SU-DHL-6 (cell line): ENCODE measurements around the gene PSMC3IP.
A peak's percentile ranks its signal among the peaks of the same experiment; 100 is the strongest.

Source experiments
- H2AFZ ChIP-seq: fragments of 200-600 bp; sonication (generic); 2 replicates; pipeline ENCODE4 v1.6.1; 2014; ENCODE audit warnings: low read depth, mild to moderate bottlenecking, moderate library complexity, mixed read lengths, antibody characterized with exemption, low read length; ENCODE audit not compliant: severe bottlenecking
- H3F3A ChIP-seq: fragments of 200-600 bp; shearing (Covaris generic); 2 replicates; pipeline ENCODE4 v1.6.0; 2016; ENCODE audit warnings: antibody characterized with exemption, mild to moderate bottlenecking; ENCODE audit not compliant: insufficient read depth
- H3K27ac ChIP-seq: fragments of 200-600 bp; sonication (generic); 2 replicates; pipeline ENCODE4 v1.5.1; 2016; ENCODE audit warnings: low read depth, mild to moderate bottlenecking, low read length, moderate library complexity, mixed read lengths
- H3K27me3 ChIP-seq: fragments of 200-600 bp; sonication (generic), shearing (Covaris generic); 2 replicates; pipeline ENCODE4 v1.6.0; 2014; ENCODE audit warnings: mild to moderate bottlenecking, low read length
- H3K36me3 ChIP-seq: fragments of 200-600 bp; sonication (generic); 2 replicates; pipeline ENCODE4 v1.6.1; 2014; ENCODE audit warnings: mild to moderate bottlenecking, low read length, mixed read lengths
- H3K4me2 ChIP-seq: fragments of 300-600, 200-600 bp; shearing (Covaris generic), sonication (generic); 2 replicates; pipeline ENCODE4 v1.6.0; 2014; ENCODE audit warnings: low read length, low read depth, mild to moderate bottlenecking; ENCODE audit not compliant: poor library complexity, severe bottlenecking
- H3K4me3 ChIP-seq: fragments of 200-600 bp; sonication (generic); 2 replicates; pipeline ENCODE4 v1.5.1; 2014; ENCODE audit warnings: antibody characterized with exemption, low read length, mild to moderate bottlenecking, mixed read lengths; ENCODE audit not compliant: insufficient read depth, poor library complexity, severe bottlenecking
- H3K79me2 ChIP-seq: fragments of 200-600 bp; sonication (generic); 2 replicates; pipeline ENCODE4 v1.6.1; 2014; ENCODE audit warnings: mild to moderate bottlenecking, low read length, moderate library complexity; ENCODE audit not compliant: insufficient read depth
- H3K9ac ChIP-seq: fragments of 200-600 bp; sonication (generic); 2 replicates; pipeline ENCODE4 v1.7.0; 2014; ENCODE audit warnings: mild to moderate bottlenecking, low read length
- H3K9me2 ChIP-seq: fragments of 200-600 bp; sonication (generic); replicated peaks from 2 replicates; pipeline ENCODE4 v1.6.1; 2014; ENCODE audit warnings: low read length; ENCODE audit not compliant: insufficient read depth
- H3K9me3 ChIP-seq: fragments of 200-600 bp; sonication (generic); 2 replicates; pipeline ENCODE4 v1.6.1; 2014; ENCODE audit warnings: low read length, mixed read lengths; ENCODE audit not compliant: insufficient read depth
- H4K20me1 ChIP-seq: fragments of 200-600 bp; sonication (generic); 2 replicates; pipeline ENCODE4 v1.6.1; 2014; ENCODE audit warnings: low read depth, mild to moderate bottlenecking, antibody characterized with exemption, low read length, moderate library complexity, mixed read lengths
- CTCF ChIP-seq: fragments of 200-600 bp; sonication (generic); IDR thresholded peaks from one replicate; pipeline ENCODE4 v1.5.1; 2017; ENCODE audit warnings: antibody characterized with exemption, mild to moderate bottlenecking, low read length, moderate library complexity; ENCODE audit not compliant: insufficient read depth, poor library complexity, severe bottlenecking
- EZH2phosphoT487 ChIP-seq: fragments of 200-600 bp; sonication (generic), shearing (Covaris generic); conservative IDR thresholded peaks from 2 replicates; pipeline ENCODE4 v1.6.1; 2018; ENCODE audit warnings: mild to moderate bottlenecking, antibody characterized with exemption, low read length, moderate library complexity, mixed read lengths

PSMC3IP gene

GRCh38 chr17:42536048-42536371, 41.5 kb downstream of the PSMC3IP start, which contains the start of gene NAGLU:
Gene NAGLU, plus strand, starts transcription at chr17:42536241. Its CDS starts 32 bp downstream, at chr17:42536273.
- Histone ChIP-seq H4K20me1 (no peaks in the 10 kb centered on the region), H3K36me3 (no peaks in the 10 kb centered on the region), H3K27ac (peak within 1 kb of the TSS; percentile 64), H2AFZ (peak within 1 kb of the TSS; percentile 58), H3F3A (peaks cover 26% of the 10 kb centered on the region), H3K27me3 (no peaks in the 10 kb centered on the region), H3K4me2 (peak within 1 kb of the TSS; percentile 98), H3K9me3 (no peaks in the 10 kb centered on the region), H3K79me2 (peaks cover 7% of the 10 kb centered on the region; the same call in 1 of the 2 replicates), H3K9ac (peak within 1 kb of the TSS; percentile 73), H3K9me2 (no peaks in the 10 kb centered on the region), H3K4me3 (peak within 1 kb of the TSS; percentile 72)
- no peak for TF ChIP-seq EZH2phosphoT487

GRCh38 chr17:42535155-42536047, 42.1 kb downstream of the PSMC3IP start:
- Histone ChIP-seq H3K79me2 (peaks cover 7% of the 10 kb centered on the region; the same call in 1 of the 2 replicates), H3K9me3 (no peaks in the 10 kb centered on the region), H3K4me3 (peak overlapping the region; percentile 72), H3F3A (peaks cover 32% of the 10 kb centered on the region), H3K9me2 (no peaks in the 10 kb centered on the region), H3K4me2 (peak overlapping the region; percentile 98), H3K36me3 (no peaks in the 10 kb centered on the region), H2AFZ (peak overlapping the region; percentile 58), H3K27ac (peak overlapping the region; percentile 64), H3K27me3 (no peaks in the 10 kb centered on the region), H4K20me1 (no peaks in the 10 kb centered on the region), H3K9ac (peak overlapping the region; percentile 73)
- TF ChIP-seq CTCF (no peak), EZH2phosphoT487 (no peak)

DNA sequence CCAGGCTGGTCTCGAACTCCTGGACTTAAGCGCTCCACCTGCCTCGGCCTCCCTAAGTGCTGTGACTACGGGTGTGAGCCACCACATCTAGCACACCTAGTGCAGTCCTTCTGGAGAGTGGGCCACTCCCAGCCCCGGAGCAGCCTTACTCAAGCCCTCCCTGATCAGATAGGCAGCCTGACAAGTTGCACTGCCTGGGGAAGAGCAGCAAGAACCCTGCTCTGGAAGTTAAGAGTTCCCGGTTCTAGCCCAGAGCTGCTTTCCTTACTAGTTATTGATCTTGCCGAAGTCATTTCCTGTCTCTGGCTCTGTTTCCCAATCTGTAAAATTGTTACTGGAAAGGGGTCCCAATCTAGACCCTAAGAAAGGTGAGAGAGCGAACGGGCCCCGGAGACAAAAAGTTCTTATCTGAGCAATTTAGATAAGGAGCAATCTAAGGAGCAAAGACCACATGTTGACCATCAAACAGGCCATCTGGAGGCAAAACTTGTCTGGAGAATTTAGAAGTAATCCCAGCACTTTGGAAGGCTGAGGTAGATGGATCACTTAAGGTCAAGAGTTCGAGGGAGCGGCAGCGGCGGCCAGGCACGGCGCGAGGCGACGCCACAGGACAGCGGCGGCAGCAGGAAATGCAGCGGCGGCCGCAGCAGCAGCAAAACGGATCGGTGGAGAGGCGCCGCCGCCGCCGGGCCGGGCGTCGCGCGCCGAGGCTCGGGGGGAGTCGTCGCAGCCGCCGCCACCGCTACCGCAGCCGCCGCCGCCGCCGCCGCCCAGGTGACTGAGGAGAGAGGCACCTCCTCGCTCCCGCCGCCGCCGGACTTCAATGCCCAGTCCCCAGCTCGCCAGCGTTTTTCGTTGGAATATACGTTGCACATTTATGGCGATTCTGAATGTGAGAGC, 45.8 kb downstream of the PSMC3IP start:
- Histone ChIP-seq H2AFZ (peak overlapping the region; percentile 92), H3K9ac (peak overlapping the region; percentile 58), H3K4me2 (peak overlapping the region; percentile 86), H3K79me2 (no peaks in the 10 kb centered on the region), H3K4me3 (peak overlapping the region; percentile 63), H3K9me2 (no peaks in the 10 kb centered on the region), H3K27ac (peak overlapping the region; percentile 82), H3F3A (peaks cover 37% of the 10 kb centered on the region), H3K27me3 (no peaks in the 10 kb centered on the region), H3K9me3 (no peaks in the 10 kb centered on the region), H4K20me1 (no peaks in the 10 kb centered on the region), H3K36me3 (no peaks in the 10 kb centered on the region)
- no peak for TF ChIP-seq CTCF
